Stimulated activated CD8-positive, alpha-beta memory T cell treated with anti-CD3 and anti-CD28 coated beads, Interleukin-7, amount 100 ng/mL, for 24 hours (primary cell): ENCODE measurements around the gene SLC6A7.

Source experiments
- DNase-seq: peaks from one replicate; pipeline ENCODE4 v3.0.0-alpha.2; 2020; ENCODE audit warnings: low read depth

Gene SLC6A7

DNA sequence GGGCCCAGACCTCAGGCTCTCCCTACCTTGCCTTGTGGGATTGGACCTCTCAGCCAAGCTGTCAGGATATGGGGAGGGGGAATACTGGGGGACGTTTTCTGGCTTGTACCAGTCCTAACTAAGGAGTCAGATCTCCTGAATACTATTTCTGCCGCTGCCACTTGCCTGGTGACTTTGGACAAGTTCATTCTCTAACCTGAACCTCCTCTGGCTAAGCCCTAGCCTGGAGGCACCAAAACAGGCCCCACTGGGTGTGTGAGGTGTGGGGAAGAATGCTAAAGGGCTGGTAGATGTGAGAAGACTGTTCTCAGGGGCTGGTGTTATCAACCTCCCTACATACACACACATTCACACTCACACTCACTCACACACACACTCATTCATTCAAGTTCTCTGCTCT is 1.1 kb downstream of the SLC6A7 start:
- no peak for DNase-seq

DNA sequence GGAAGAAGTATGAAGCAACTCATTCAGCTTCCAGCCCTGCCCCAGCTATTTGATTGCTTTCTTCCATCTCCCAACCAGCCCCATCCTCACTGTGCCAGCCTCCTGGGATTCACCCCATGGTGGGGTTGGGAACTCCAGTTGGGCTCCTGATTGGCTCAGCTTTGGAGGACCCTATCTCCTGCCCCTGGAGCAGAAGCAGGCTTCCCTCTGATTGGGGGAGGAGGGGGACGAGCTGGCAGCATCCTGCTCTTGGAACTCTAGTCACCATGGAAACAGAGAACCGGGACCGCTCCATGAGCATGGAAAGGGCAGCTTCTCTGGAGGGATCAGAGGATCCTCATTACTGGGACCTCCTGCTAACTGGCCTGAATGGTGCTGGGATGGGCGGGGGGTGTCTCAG is 2.6 kb downstream of the SLC6A7 start:
- DNase-seq = no peak

- DNase-seq = no peak
Observed at GRCh38 chr5:150195736-150196485, 6.0 kb downstream of the SLC6A7 start.

DNA sequence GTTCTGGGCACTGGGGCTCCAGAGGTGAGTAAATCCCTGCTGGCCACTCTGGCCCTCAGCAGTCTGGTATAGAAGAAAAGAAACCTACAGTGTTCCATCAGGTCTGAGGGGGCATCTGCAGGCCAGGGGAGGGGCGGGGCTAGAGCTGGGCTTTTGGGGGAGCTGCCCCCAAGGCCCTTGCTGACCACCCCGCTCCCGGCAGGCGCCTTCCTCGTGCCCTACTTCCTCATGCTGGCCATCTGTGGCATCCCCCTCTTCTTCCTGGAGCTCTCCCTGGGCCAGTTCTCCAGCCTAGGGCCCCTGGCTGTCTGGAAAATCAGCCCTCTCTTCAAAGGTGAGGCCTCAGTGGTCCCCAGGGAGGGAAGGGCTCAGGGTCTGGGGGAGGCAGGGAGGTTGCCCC is 6.7 kb downstream of the SLC6A7 start:
- no peak for DNase-seq

GRCh38 chr5:150196986-150197385 is 7.1 kb downstream of the SLC6A7 start:
- no peak for DNase-seq

DNA sequence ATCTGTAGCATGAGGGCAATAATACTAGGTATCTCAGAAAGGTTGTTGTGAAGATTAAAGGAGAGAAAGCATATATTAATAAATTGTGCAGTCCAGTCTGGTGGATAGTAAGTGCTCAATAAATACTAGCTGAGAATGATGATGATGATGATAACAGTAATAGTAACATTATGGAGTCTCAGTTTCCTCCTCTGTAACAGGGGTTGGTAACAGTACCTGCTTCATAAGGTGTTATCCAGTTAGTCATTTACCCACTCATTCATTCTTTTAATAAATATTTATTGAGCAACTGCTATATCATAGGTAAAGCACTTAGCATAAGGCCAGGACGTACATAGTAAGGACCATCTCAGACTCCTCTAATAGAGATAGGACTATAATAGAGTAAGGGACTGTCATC is 7.6 kb downstream of the SLC6A7 start:
- DNase-seq = no peak

GRCh38 chr5:150202501-150202900 is 12.6 kb downstream of the SLC6A7 start:
- DNase-seq = no peak

DNA sequence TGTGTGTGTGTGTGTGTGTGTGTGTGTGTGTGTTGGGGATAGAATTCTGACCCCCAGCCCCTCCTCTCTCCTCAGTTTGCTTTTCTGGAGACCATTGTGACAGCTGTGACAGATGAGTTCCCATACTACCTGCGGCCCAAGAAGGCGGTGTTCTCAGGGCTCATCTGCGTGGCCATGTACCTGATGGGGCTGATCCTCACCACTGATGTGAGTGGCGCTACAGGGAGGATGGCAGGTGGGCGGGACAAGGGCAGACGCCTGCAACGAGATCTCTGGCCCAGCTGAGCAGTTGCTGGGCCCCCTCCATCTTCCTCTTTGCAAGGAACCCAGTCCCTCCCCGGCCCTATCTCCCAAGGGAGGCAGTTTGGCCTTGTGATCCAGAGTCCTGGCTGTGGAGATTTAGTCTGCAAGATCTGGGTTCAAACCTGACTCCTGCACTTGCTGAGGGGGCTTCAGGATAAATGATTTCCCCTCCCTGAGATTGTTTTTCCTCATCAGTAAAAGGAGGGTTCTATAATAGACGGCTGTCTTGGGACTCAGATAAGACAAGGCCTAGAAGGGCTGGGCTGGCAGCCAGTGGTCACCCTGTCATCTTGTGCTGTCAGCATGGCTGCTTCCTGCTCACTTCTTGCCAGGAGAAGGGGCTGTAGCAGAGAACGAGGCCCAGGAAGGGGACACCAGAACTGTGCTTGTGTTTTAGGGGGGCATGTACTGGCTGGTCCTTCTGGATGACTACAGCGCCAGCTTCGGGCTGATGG is 14.1 kb downstream of the SLC6A7 start:
- no peak for DNase-seq

GRCh38 chr5:150204590-150204960 is 14.7 kb downstream of the SLC6A7 start:
- no peak for DNase-seq

DNA sequence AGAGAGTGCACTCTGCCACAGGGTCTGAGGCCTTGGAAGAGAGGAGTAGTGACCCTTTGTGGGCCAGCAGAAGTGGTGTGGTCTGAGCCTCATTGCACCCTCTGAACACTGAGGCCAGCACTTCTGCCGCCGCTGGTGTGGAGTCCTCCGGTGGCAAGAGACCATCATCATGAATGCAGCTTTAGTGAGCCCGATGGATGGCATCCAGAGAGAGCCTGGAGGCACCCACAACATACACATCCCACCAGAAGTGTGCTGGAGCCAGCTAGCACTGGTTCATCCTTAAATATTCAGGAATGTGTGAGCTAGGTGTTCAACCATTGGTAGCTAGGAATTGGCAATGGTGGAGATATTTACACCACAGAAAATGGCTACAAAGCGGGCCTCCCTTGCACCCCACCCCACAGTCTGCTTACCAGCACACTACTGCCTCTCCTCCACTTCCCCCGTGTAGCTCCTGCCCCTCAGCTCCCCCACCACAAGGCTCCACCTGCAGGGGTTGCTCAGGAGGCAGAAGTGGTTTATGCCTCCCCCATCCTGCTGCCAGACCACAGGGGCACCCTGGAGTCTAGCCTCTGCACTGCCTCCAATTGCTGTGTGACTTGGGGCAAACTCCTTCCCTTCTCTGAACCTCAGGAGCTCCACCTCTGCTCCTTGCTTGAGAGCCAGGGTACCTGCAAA is 16.4 kb downstream of the SLC6A7 start:
- DNase-seq = no peak

DNA sequence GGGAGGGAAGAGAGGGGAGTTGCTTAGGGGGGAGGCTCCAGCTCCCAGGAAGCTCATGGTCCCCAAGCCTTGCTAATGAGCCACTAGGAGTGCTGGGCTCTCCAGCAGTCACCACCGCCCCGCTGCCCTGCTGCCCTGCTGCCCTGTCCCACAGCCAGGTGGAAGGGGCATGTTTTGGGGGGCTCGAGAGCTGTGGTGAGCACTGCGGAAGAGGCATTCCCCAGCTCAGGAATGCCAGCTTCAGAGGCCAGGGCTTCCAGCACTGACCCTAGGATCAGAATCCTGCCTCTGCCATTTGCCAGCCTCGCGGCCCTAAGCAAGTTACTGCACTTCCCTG is 16.9 kb downstream of the SLC6A7 start:
- no peak for DNase-seq

DNA sequence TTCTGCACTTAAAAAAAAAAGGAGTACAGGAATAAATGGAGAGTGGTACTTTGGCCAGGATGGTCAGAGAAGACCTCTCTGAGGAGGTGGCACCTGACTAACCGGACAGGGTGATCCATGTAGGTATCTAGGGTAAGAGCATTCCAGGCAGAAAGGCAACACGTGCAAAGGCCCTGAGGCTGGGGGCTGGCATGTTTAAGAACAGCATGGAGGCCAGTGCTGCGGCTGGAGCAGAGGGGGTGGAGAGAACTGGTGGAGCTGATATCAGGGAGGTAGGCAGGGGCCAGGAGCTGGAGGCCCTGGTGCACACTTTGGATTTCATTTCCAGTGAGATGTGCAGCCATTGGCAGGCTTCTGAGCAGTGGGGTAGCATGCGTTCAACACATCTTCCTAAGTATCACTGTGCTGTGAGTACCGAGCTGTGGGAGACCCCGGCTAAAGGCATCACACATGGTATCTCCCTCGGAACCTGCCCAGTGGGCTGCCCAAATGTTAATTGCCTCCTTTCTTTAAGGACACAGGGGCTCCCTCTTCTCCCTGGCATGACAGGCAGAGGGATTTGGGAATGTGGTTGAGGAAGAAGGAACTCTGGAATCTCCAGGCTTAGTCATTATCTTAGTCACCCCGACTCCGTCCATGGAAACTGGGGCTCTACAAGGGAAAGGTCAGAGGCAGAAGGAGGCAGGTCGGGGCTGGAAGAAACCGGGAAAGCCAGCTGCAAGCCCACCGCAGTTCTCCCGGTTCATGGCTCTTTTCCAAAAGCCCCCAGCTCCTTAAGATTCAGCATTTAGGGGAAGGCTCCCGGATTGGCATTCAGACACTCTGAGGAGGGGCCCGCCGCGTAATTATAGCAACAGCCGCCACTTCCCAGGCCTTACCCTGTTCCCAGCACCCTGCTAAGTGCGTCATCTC is 18.6 kb downstream of the SLC6A7 start:
- DNase-seq = no peak

DNA sequence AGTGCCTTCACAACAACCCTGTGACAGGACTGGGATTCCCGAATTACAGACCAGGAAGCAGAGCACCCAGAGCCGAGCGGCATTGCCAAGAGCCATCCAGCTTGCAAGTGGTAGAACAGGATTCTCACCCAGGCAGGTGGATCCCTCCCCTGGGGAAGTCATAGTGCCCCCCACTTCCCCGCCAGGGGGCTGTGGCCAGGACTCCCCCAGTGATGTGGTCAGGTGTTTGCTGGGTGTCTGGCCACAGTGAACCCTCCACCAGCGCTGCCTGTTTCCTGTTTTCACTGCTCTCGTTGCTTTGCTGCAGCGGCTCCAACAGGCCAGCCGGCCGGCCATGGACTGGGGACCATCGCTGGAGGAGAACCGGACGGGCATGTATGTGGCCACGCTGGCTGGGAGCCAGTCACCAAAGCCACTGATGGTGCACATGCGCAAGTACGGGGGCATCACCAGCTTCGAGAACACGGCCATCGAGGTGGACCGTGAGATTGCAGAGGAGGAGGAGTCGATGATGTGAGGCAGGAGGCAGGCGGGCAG is 19.3 kb downstream of the SLC6A7 start:
- no peak for DNase-seq

- DNase-seq = no peak
Observed at GRCh38 chr5:150210644-150211043, 20.8 kb downstream of the SLC6A7 start.

DNA sequence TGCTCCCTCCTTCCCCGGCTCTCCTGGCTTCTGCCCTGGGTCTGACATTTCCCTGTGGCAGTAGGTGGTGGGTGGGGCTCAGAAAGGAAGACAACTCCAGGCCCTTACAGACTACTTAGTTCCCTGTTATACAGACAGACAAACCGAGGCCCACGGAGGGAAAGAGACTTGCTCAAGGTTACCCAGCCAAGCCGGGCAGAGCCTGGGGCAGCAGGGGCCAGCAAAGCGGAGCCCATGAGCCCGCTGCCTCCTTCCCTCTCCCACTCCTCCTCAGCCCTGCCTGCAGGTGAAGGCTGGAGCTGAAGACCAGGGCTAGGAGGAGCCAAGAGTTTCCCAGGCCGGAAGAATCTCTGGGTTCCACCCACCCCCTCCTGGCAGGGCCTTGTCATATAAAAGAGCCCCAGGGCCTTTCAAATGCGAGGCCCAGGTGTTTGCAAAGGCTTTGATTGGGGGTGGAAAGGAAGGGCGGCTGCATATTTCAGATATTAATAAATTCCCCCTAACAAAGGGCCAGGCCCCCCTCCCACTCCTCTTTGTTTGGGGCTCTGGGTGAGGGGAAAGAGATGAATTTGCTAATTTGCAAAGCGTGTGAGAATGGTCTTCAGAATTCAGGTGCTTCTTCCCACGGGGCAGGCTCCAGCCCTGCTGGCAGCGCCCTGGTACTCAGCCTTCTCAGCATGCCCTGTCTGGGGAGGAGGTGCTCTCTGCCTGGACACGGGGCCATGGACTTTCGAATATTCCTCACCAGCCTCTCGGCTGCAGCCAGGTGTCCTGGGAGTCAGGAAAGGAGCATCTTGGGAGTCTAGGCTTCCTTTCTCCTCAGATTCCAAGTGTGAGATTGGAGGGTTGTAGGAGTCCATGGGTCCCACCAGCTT is 21.5 kb downstream of the SLC6A7 start:
- DNase-seq = no peak

GRCh38 chr5:150213530-150213929 is 23.7 kb downstream of the SLC6A7 start:
- DNase-seq = no peak

- DNase-seq = no peak
Observed at GRCh38 chr5:150214289-150214688, 24.4 kb downstream of the SLC6A7 start.

DNA sequence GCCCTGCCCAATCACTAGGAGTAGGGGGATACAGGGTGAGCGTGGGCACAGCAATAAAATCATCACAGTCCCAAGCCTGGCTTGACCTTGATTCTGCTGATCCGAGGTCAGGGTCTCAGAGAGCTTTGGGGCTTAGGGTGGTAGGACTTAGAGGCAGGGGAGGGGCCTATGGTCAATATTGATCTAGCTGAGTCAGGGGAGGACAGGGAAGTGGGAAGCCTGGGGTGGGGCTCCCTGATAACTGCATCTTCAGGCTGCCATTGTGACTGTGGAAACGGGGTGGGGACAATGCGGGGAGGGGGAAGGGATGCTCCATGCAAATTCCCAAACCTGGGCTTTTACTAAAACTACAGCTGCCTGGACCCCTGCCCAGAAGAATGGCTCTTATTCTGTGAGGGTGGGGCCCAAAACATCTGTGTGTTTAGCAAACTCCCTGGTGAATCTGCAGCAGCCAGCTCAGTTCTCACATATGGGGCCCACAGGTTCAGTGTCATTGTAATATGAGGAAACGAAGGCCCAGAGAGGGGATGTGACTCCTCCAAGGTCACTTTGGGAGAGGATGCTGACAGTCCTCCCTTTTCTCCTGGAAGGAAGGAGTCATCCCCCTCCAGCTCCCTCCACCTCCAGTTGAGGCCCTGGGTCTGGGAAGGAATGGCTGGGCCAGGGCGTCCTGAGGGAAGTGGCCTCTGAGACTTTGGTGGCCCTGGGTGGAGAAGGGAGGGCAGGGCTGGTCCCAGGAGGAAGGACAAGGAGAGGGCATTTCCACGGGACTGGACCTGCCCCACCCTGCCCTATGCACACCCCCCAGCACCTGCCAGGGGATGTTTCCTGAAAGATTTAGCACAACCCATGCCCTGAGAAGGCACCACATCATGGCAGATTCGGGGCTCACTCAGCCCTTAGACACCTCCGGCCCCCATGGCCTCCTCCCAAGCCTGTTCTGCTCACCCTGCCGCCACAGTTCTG is 26.4 kb downstream of the SLC6A7 start:
- DNase-seq = no peak

- no peak for DNase-seq
Observed at GRCh38 chr5:150217038-150217437, 27.2 kb downstream of the SLC6A7 start.
